Jurkat, Clone E6-1 (cell line): ENCODE data around the gene HAND1.

Experiments used
- DNase-seq: peaks from one replicate; pipeline ENCODE4 v3.0.0-alpha.2; 2011; ENCODE audit warnings: low read depth, low spot score
- H3K4me3 ChIP-seq: 2 replicates; pipeline ENCODE4 v1.5.1; 2011; ENCODE audit warnings: mild to moderate bottlenecking, low read length, control low read depth, moderate library complexity

The HAND1 gene

GRCh38 chr5:154508114-154508513, 30.1 kb upstream of the HAND1 start:
- peak; percentile 14 for DNase-seq

GRCh38 chr5:154506716-154507080, 28.7 kb upstream of the HAND1 start:
- H3K4me3 ChIP-seq, result no peak overlapping the region
- no peak for DNase-seq

More at GRCh38 chr5:154508114-154508513, 30.1 kb upstream of the HAND1 start:
- no peak overlapping the region for H3K4me3 ChIP-seq

GRCh38 chr5:154506049-154506715, 28.2 kb upstream of the HAND1 start:
- no peak for DNase-seq
- H3K4me3 ChIP-seq, result no peak overlapping the region

GRCh38 chr5:154505567-154505966, 27.5 kb upstream of the HAND1 start:
- no peak for DNase-seq
- no peak overlapping the region for H3K4me3 ChIP-seq

GRCh38 chr5:154503698-154504039, 25.6 kb upstream of the HAND1 start:
- H3K4me3 ChIP-seq, result no peak overlapping the region
- no peak for DNase-seq

GRCh38 chr5:154502180-154502579, 24.2 kb upstream of the HAND1 start:
- no peak for DNase-seq
- H3K4me3 ChIP-seq, result no peak overlapping the region

- no peak for DNase-seq
- H3K4me3 ChIP-seq, result no peak overlapping the region
These were observed 23.5 kb upstream of the HAND1 start for GRCh38 chr5:154501566-154501965.

GRCh38 chr5:154498994-154499393, 21.0 kb upstream of the HAND1 start:
- no peak for DNase-seq
- H3K4me3 ChIP-seq, result no peak overlapping the region

GRCh38 chr5:154498591-154498990, 20.6 kb upstream of the HAND1 start:
- H3K4me3 ChIP-seq, result no peak overlapping the region

GRCh38 chr5:154494036-154494435, 16.0 kb upstream of the HAND1 start:
- no peak for DNase-seq
- H3K4me3 ChIP-seq, result no peak overlapping the region

More at GRCh38 chr5:154498591-154498990, 20.6 kb upstream of the HAND1 start:
- no peak for DNase-seq

GRCh38 chr5:154493274-154493673, 15.2 kb upstream of the HAND1 start:
- DNase-seq, result no peak

GRCh38 chr5:154491941-154492340, 13.9 kb upstream of the HAND1 start:
- no peak for DNase-seq
- H3K4me3 ChIP-seq, result no peak overlapping the region

More at GRCh38 chr5:154493274-154493673, 15.2 kb upstream of the HAND1 start:
- H3K4me3 ChIP-seq, result no peak overlapping the region

- DNase-seq, result no peak
- no peak overlapping the region for H3K4me3 ChIP-seq
These were observed 9.5 kb upstream of the HAND1 start for GRCh38 chr5:154487541-154487940.

- DNase-seq, result no peak
- no peak overlapping the region for H3K4me3 ChIP-seq
These were observed 8.4 kb upstream of the HAND1 start for GRCh38 chr5:154486427-154486866.

- no peak for DNase-seq
- no peak overlapping the region for H3K4me3 ChIP-seq
These were observed 7.9 kb upstream of the HAND1 start for GRCh38 chr5:154485850-154486426.

GRCh38 chr5:154485096-154485491, 7.1 kb upstream of the HAND1 start:
- no peak for DNase-seq
- H3K4me3 ChIP-seq, result no peak overlapping the region

- no peak overlapping the region for H3K4me3 ChIP-seq
- no peak for DNase-seq
These were observed 6.5 kb upstream of the HAND1 start for GRCh38 chr5:154484393-154485095.

- no peak for DNase-seq
- no peak overlapping the region for H3K4me3 ChIP-seq
These were observed 5.8 kb upstream of the HAND1 start for GRCh38 chr5:154483654-154484392.

- DNase-seq, result no peak
- no peak overlapping the region for H3K4me3 ChIP-seq
These were observed 4.8 kb upstream of the HAND1 start for GRCh38 chr5:154482528-154483449.
